ENCODE measurements around the gene ARSJ. TPM values are rescaled to one million over a fixed set of nuclear protein-coding genes. Genes with fewer than 3 reads are reported as not detected.

Gene ARSJ
- total and polyA plus RNA-seq, 7 donors, result 0.03 to 0.35 (median 0.21) TPM

GRCh38 chr4:113901994-113902787, 77.3 kb downstream of the ARSJ start:
- no peaks in the 10 kb centered on the region for H3K9me3 ChIP-seq
- WGBS, 3 donors, result 80 to 82% (median 81%) methylated on average over 13 of the region's 13 CpGs
- no peaks in the 10 kb centered on the region for H3K36me3 ChIP-seq (ENCODE audit: insufficient read depth in 1 of 2, low read depth in 1 of 2)
- DNase-seq (no peak), ATAC-seq (no peak)
- intact Hi-C loops (cut with DNase I), result loop anchor here (10.0 kb wide), 2 partner anchors 357 to 507 kb away; no protein-coding TSS in a partner anchor
- no peaks in the 10 kb centered on the region for H3K4me1 ChIP-seq
- no peak overlapping the region for H3K4me3 ChIP-seq
- H3K27ac ChIP-seq, result no peak overlapping the region
- H3K27me3 ChIP-seq (ENCODE audit: insufficient read depth in 3 of 3, low read length in 2 of 3), result no peaks in the 10 kb centered on the region
- no peak for TF ChIP-seq CTCF (IDR thresholded peaks at IDR 0.05)

DNA sequence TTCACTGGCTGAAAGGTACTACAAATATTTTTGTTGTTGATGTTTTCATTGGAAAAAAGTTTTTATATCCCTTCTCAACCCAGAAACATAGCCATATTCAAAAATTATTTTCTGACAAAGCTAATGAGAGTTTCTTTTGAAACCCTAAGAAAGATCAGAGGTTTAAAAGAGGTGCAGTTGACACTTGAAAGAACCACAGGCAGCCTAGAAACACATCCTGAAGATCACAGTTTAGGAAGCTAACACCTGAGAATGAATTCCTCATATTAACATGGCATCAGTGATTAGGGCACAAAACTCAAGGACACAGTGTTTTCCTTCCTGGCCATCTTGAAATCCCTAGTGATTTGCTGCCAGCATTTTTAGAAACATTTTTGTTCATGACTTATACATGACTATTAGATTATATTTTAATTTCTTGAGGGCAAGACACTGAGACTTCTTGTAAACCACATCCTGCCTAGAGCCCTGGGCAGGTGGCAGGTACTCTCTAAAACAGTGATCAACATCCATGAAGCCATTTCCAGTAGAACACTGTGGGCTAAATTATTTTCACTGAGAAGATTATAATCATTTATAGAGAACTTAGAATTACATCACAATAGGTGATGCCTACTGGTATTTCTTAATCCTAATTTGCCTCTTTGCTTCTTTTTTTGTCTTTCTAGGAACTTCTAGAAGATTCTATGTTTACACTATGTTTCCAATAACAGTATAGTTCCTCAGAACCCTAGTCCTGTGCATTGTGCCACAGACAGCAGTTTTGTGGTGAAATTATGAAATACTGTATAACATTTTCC, 80.0 kb downstream of the ARSJ start:
- TF ChIP-seq CTCF (IDR thresholded peaks at IDR 0.05), result no peak
- no peaks in the 10 kb centered on the region for H3K4me1 ChIP-seq
- H3K27ac ChIP-seq, result no peak overlapping the region
- H3K4me3 ChIP-seq, result no peak overlapping the region
- no peaks in the 10 kb centered on the region for H3K27me3 ChIP-seq (ENCODE audit: insufficient read depth in 3 of 3, low read length in 2 of 3)
- intact Hi-C loops (cut with DNase I), result loop anchor here (10.0 kb wide), 2 partner anchors 355 to 505 kb away; no protein-coding TSS in a partner anchor
- DNase-seq, result no peak
- H3K9me3 ChIP-seq, result no peaks in the 10 kb centered on the region
- no peak for ATAC-seq
- H3K36me3 ChIP-seq (ENCODE audit: insufficient read depth in 1 of 2, low read depth in 1 of 2), result no peaks in the 10 kb centered on the region

- Histone ChIP-seq H3K9me3 (no peaks in the 10 kb centered on the region), H3K27ac (no peak overlapping the region), H3K4me3 (no peak overlapping the region), H3K27me3 (ENCODE audit: insufficient read depth in 3 of 3, low read length in 2 of 3) (no peaks in the 10 kb centered on the region), H3K36me3 (ENCODE audit: insufficient read depth in 1 of 2, low read depth in 1 of 2) (no peaks in the 10 kb centered on the region), H3K4me1 (no peaks in the 10 kb centered on the region)
- ATAC-seq (no peak), DNase-seq (no peak)
- intact Hi-C loops (cut with DNase I), result no loop called here
- no peak for TF ChIP-seq CTCF (IDR thresholded peaks at IDR 0.05)
Measured at GRCh38 chr4:113893546-113893945, 85.9 kb downstream of the ARSJ start.

- DNase-seq (no peak), ATAC-seq (no peak)
- whole genome bisulfite sequencing, 3 donors, result 75 to 79% (median 77%) methylated on average over 1 of the region's 1 CpG
- Histone ChIP-seq H3K27ac (no peak overlapping the region), H3K9me3 (no peaks in the 10 kb centered on the region), H3K27me3 (ENCODE audit: insufficient read depth in 3 of 3, low read length in 2 of 3) (no peaks in the 10 kb centered on the region), H3K4me1 (no peaks in the 10 kb centered on the region), H3K36me3 (ENCODE audit: insufficient read depth in 1 of 2, low read depth in 1 of 2) (no peaks in the 10 kb centered on the region), H3K4me3 (no peak overlapping the region)
- TF ChIP-seq CTCF (IDR thresholded peaks at IDR 0.05), result no peak
- intact Hi-C loops (cut with DNase I), result no loop called here
Measured at GRCh38 chr4:113888006-113888405, 91.4 kb downstream of the ARSJ start.

All from psoas muscle (tissue), 8 donors.